ENCODE results near the gene IRGQ.
A peak's percentile ranks its signal among the peaks of the same experiment; 100 is the strongest.
"Not testable (repeated sequence)": the region's sequence is repeated elsewhere in the genome, so short reads cannot be mapped to it uniquely, and the experiment has no call there.

IRGQ gene

GRCh38 chr19:43569657-43570056 lies 26.3 kb downstream of the IRGQ start:
- no peak for DNase-seq

- no peak for DNase-seq
These were observed 31.1 kb downstream of the IRGQ start for GRCh38 chr19:43564800-43565199.

GRCh38 chr19:43563816-43564457 lies 32.0 kb downstream of the IRGQ start:
- DNase-seq = no peak

- DNase-seq = no peak
These were observed 33.2 kb downstream of the IRGQ start for GRCh38 chr19:43562698-43563241.

- DNase-seq = no peak
These were observed 33.7 kb downstream of the IRGQ start for GRCh38 chr19:43562226-43562697.

DNA sequence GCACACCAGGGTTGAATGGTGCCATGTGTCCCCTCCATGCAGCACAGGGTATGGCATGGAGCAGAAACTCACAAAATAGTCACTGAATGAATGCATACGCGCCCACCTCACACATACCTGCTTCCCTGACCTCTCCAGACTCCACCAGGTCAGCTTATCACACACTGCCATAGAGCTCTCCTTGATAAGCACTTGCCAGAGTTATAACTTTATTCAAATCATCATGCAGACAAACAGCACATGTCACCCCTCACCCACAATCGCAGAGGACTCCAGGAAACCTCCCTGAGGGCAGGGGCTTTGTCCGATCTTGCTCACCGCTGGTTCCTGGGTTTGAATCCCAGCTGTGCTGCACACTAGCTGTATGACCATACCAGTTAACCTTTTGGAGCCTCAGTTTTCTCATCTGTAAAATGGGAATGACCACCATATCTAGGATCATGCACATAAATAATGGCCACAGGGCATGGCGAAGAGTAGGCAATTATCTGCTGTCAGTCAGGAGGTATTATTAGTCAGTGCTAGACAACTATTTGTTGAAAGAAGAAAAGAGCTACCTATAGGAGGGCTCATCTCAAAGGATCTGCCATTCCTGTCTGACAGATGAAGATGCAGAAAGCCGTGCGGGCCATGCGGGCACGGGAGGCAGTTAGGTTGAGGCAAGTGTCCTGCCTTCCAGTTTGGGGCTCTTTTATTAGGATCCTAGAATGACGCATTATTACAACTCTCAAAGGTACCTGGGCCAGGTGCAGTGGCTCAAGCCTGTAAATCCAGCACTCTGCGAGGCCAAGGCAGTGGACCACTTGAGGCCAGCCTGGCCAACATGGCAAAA lies 34.6 kb downstream of the IRGQ start:
- no peak for DNase-seq

GRCh38 chr19:43560687-43561086 lies 35.2 kb downstream of the IRGQ start:
- DNase-seq = no peak

GRCh38 chr19:43555185-43555770 lies 40.7 kb downstream of the IRGQ start:
- DNase-seq = peak in 1 of 2 experiments; percentile 15

GRCh38 chr19:43554317-43554895 lies 41.5 kb downstream of the IRGQ start:
- DNase-seq = no peak

- no peak for DNase-seq
These were observed 42.3 kb downstream of the IRGQ start for GRCh38 chr19:43553656-43554055.

GRCh38 chr19:43552616-43553015 lies 43.3 kb downstream of the IRGQ start:
- DNase-seq = no peak

- DNase-seq = no peak
These were observed 43.8 kb downstream of the IRGQ start for GRCh38 chr19:43552198-43552450.

- DNase-seq = no peak
These were observed 44.3 kb downstream of the IRGQ start for GRCh38 chr19:43551399-43552197.

GRCh38 chr19:43548706-43549105 lies 47.2 kb downstream of the IRGQ start:
- DNase-seq = no peak

- not testable (repeated sequence) for DNase-seq
These were observed 48.0 kb downstream of the IRGQ start for GRCh38 chr19:43547926-43548325.

DNA sequence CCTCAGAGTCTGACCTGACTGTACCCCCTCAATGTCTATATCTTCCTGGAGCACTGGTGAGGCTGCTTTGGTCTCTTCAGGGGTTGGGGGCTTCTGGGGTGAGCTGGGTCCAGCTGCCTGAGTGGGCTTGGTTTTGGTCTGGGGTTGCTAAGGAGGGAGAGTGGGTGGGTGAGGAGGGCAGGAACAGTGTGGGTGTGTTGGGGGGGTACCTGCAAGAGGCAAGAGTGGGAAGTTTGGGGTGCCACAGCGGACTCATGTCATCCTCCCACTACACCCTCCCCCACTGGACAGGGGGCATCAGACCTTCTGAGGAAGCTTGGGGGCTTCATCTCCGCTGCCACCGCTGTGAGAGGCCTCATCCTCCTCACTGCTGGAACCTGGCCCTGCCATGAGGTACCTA lies 49.4 kb downstream of the IRGQ start:
- no peak for DNase-seq

DNA sequence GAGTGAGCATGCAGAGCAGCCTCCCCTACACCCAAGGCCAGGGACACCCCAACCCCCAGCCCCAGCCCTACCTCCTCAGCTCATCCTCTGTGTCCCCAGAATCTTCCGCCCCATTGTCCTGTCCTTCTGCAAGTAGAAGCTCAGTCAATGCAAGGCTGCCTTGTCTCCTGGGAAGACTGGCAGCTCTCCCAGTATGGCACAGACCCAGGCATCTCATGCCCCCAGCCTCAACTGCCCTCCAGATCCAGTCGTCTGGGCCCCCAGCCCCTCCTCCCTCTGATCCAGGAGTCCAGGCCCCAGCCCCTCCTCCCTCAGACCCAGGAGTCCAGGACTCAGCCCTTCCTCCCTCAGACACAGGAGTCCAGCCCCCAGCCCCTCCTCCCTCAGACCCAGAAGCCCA lies 50.0 kb downstream of the IRGQ start:
- no peak for DNase-seq

DNA sequence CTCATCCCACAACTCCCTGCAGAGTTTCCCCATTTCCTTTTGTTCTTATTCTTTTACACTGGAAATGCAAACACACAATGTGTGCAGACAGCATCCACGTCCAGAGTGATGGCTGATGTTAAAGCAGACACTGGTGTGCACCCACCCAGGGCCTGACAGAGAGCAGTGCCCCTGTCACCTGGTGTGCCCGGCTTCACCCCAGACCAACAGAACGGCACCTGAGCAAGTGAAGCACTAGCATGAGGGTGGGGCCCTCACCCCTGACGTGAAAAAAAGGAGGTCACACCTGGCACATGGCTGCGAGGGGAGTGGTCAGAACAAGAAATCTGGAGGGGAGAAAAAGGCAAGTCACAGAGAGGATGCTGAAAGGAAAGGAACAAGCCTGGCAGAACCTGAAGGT lies 50.7 kb downstream of the IRGQ start:
- DNase-seq = no peak

DNA sequence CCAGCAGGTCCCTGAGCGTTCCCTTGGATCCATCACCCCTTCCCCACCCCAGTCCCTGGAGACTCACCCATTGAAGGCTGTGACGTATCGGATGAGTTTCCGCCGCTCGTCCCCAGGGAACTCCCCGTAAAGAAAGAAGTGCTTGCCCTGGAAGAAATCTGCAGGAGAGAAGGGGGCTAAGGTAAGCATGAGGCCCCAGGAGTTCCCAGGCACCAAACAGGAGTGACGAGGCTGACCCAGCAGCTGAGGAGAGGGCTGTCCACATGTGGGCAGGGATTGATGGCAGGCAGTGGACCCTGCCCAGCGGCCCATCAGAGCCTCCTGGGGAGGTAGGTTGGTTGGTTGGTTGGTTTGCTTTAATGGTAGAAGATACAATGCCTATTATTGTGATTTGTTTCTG lies 51.9 kb downstream of the IRGQ start:
- no peak for DNase-seq

DNA sequence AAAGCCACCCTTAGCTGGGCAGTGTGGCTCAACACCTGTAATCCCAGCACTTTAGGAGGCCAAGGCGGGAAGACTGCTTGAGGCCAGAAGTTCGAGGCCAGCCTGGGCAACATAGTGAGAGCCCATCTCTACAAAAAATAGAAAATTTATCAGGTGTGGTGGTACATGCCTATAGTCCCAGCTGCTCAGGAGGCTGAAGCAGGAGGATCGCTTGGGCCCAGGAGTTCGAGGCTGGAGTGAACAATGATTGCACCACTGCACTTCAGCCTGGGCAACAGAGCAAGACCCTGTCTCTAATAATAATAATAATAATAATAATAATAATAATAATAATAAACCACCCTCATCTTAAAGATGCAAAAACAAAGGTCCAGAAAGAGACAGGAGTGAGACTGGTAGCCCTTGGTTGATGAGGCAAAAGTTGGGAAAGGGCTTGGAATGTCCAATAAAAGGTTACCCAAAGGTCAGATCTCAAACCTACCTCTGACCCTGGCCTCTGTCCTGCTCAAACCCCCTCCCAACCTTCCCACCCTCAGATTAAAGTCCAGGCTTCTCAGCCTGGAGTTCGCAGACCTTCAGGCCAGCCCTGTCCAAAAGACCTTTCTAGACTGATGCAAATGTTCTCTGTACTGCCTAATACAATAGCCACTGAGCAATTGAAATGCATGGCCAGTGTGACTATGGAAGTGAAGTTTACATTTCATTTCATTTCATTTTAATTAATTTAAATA lies 53.8 kb downstream of the IRGQ start:
- no peak for DNase-seq

- DNase-seq = no peak
These were observed 55.6 kb downstream of the IRGQ start for GRCh38 chr19:43540381-43540780.

- no peak for DNase-seq
These were observed 57.0 kb downstream of the IRGQ start for GRCh38 chr19:43538922-43539321.
